AG04450 (cell line): ENCODE data around the gene PPP4C. TPM values are rescaled to one million over a fixed set of nuclear protein-coding genes. Genes with fewer than 3 reads are reported as not detected.
"Not testable (repeated sequence)": the region's sequence is repeated elsewhere in the genome, so short reads cannot be mapped to it uniquely, and the experiment has no call there.

ENCODE experiments used
- CTCF ChIA-PET: fragments of 300-600, 350-600 bp; formaldehyde crosslinking; extraction: SDS; loops from one replicate; lab custom pipeline; 2022; ENCODE audit warnings: antibody characterized with exemption, inconsistent platforms; lab: Charles Lee
- POLR2A ChIA-PET: fragments of 350-600 bp; formaldehyde crosslinking; extraction: SDS; loops from one replicate; lab custom pipeline; 2021; ENCODE audit warnings: antibody characterized with exemption, inconsistent platforms; lab: Yijun Ruan, JAX
- DNase-seq: peaks from one replicate; pipeline ENCODE4 v3.0.0-alpha.2; 2011; ENCODE audit warnings: low read depth, low spot score
- H3K27ac ChIP-seq: one replicate; pipeline ENCODE4 v1.5.1; 2012; ENCODE audit warnings: low read depth, low read length, control low read depth
- H3K27me3 ChIP-seq: one replicate; pipeline ENCODE4 v1.6.0; 2012; ENCODE audit warnings: low read length; ENCODE audit not compliant: control insufficient read depth, insufficient read depth
- H3K4me3 ChIP-seq: 2 replicates; pipeline ENCODE4 v1.5.1; 2011; ENCODE audit warnings: mild to moderate bottlenecking, low read depth, low read length, control low read depth
- H3K9me3 ChIP-seq: 2 replicates; pipeline ENCODE4 v1.5.1; 2012; ENCODE audit warnings: low read length; ENCODE audit not compliant: control insufficient read depth, insufficient read depth
- polyA plus RNA-seq: library from polyadenylated mRNA; depleted of rRNA; stranded (reverse); fragments of >200 nt; gene quantifications from 2 replicates; pipeline ENCODE4 v1.2.3, GENCODE V29; 2011
- TF ChIP-seq, protein P1 (sequence below): IDR thresholded peaks from 2 replicates; pipeline ENCODE4 v1.5.1; 2011; ENCODE audit warnings: low read depth, low read length, control low read depth, inconsistent platforms

PPP4C gene
- polyA plus RNA-seq, 1 experiment = 112 TPM

DNA sequence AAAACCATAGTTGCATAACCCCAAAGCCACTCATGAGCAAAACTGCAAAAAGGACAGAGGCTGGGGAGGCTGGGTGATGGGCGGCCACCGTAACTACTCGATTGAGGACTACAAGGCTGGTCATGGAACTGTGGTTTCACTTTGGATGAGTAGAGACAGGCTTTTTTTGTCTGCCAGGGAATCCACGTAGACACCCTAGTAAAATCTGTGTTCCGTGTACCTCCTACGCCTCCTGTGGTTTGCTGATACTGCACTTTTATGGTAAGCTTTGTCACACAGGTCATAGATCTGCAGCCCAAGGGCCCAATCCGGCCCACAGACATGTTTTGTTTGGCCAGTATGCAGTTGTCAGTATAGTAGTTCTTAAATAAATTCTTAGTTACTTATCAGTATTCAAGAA is 42.5 kb upstream of the PPP4C start:
- H3K27me3 ChIP-seq = peaks cover 44% of the 10 kb centered on the region
- CTCF ChIA-PET = interaction anchor here (0.5 to 2.6 kb wide), 2 partner anchors 9 to 12 kb away, joined by 9 to 26 read pairs; no protein-coding TSS in a partner anchor
- no peak overlapping the region for H3K4me3 ChIP-seq
- no peak overlapping the region for H3K27ac ChIP-seq
- no peaks in the 10 kb centered on the region; the same call in 1 of the 2 replicates for H3K9me3 ChIP-seq
- TF ChIP-seq, protein P1, sequence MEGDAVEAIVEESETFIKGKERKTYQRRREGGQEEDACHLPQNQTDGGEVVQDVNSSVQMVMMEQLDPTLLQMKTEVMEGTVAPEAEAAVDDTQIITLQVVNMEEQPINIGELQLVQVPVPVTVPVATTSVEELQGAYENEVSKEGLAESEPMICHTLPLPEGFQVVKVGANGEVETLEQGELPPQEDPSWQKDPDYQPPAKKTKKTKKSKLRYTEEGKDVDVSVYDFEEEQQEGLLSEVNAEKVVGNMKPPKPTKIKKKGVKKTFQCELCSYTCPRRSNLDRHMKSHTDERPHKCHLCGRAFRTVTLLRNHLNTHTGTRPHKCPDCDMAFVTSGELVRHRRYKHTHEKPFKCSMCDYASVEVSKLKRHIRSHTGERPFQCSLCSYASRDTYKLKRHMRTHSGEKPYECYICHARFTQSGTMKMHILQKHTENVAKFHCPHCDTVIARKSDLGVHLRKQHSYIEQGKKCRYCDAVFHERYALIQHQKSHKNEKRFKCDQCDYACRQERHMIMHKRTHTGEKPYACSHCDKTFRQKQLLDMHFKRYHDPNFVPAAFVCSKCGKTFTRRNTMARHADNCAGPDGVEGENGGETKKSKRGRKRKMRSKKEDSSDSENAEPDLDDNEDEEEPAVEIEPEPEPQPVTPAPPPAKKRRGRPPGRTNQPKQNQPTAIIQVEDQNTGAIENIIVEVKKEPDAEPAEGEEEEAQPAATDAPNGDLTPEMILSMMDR = no peak
- POLR2A ChIA-PET = no interaction called here
- DNase-seq = no peak

- Histone ChIP-seq H3K9me3 (no peaks in the 10 kb centered on the region), H3K27ac (no peak overlapping the region), H3K4me3 (no peak overlapping the region), H3K27me3 (peaks cover 5% of the 10 kb centered on the region)
- CTCF ChIA-PET = interaction anchor here (0.6 to 5.2 kb wide), 2 partner anchors 8 to 341 kb away, joined by 3 to 26 read pairs; partner anchors contain the start of gene TLCD3B
- TF ChIP-seq, protein P1 = no peak
- POLR2A ChIA-PET = no interaction called here
- DNase-seq = no peak
Measured at GRCh38 chr16:30040221-30040620, 35.6 kb upstream of the PPP4C start.

- H3K4me3 ChIP-seq, POLR2A ChIA-PET, H3K9me3 ChIP-seq, H3K27ac ChIP-seq, H3K27me3 ChIP-seq, DNase-seq: not testable (repeated sequence)
- CTCF ChIA-PET = interaction anchor here (1.4 to 5.2 kb wide), 3 partner anchors 9 to 52 kb away, joined by 3 to 26 read pairs (median 5); partner anchors contain the start of gene TLCD3B
Measured at GRCh38 chr16:30040690-30041089, 35.1 kb upstream of the PPP4C start.

GRCh38 chr16:30041841-30042240 is 34.0 kb upstream of the PPP4C start:
- no peak overlapping the region for H3K27ac ChIP-seq
- H3K4me3 ChIP-seq = no peak overlapping the region
- no peak for DNase-seq
- no peaks in the 10 kb centered on the region for H3K9me3 ChIP-seq
- ChIA-PET CTCF (interaction anchor here (0.7 to 5.2 kb wide), 4 partner anchors 10 to 493 kb away, joined by 3 to 26 read pairs (median 4); partner anchors contain the start of genes TLCD3B and ZNF747), POLR2A (interaction anchor here (1.1 kb wide), 1 partner anchor 50 kb away, joined by 3 read pairs; the partner anchor contains the start of gene TBX6)
- TF ChIP-seq, protein P1 = peak; percentile 49
- peaks cover 3% of the 10 kb centered on the region for H3K27me3 ChIP-seq

GRCh38 chr16:30046178-30046577 is 29.6 kb upstream of the PPP4C start:
- TF ChIP-seq, protein P1 = no peak

More at GRCh38 chr16:30046178-30046577, 29.6 kb upstream of the PPP4C start:
- ChIA-PET POLR2A (no interaction called here), CTCF (no interaction called here)
- Histone ChIP-seq H3K9me3 (no peaks in the 10 kb centered on the region), H3K4me3 (no peak overlapping the region), H3K27ac (no peak overlapping the region), H3K27me3 (no peaks in the 10 kb centered on the region)
- DNase-seq = no peak
